Spleen (tissue), 11 donors: ENCODE data around the gene NTNG1. TPM values are rescaled to one million over a fixed set of nuclear protein-coding genes. Genes with fewer than 3 reads are reported as not detected.

Experiments used
- DNase-seq: peaks from one replicate; pipeline ENCODE4 v3.0.0-alpha.2; 2020
- H3K27ac ChIP-seq, 8 donors: fragments of 200-600 bp; sonication (generic) in 7 of 8; 1 replicate in 4 of 8; 2 replicates in 4 of 8; pipeline versions ENCODE4 v1.5.0 to v1.8.0; 2016 to 2021; ENCODE audit warnings: inconsistent platforms in 4 of 8, mild to moderate bottlenecking in 4 of 8, moderate library complexity in 1 of 8
- H3K27me3 ChIP-seq, 7 donors: fragments of 200-600 bp; sonication (generic) in 6 of 7; replicated peaks in 1 of 7; 1 replicate in 4 of 7; 2 replicates in 3 of 7; pipeline versions ENCODE4 v1.5.0 to v1.8.0; 2016 to 2021; ENCODE audit warnings: inconsistent platforms in 3 of 7, mild to moderate bottlenecking in 1 of 7
- H3K36me3 ChIP-seq, 6 donors: fragments of 200-600 bp; sonication (generic) in 5 of 6; 1 replicate in 4 of 6; 2 replicates in 2 of 6; pipeline versions ENCODE4 v1.5.0 to v1.8.0; 2016 to 2021; ENCODE audit warnings: inconsistent platforms in 2 of 6
- H3K4me1 ChIP-seq, 6 donors: fragments of 200-600 bp; sonication (generic) in 5 of 6; 1 replicate in 3 of 6; 2 replicates in 3 of 6; pipeline versions ENCODE4 v1.5.0 to v1.8.0; 2016 to 2021; ENCODE audit warnings: inconsistent platforms in 3 of 6
- H3K4me3 ChIP-seq, 8 donors: fragments of 200-600 bp; sonication (generic) in 7 of 8; 1 replicate in 4 of 8; 2 replicates in 4 of 8; pipeline versions ENCODE4 v1.5.0 to v1.8.0; 2016 to 2021; ENCODE audit warnings: inconsistent platforms in 4 of 8, mild to moderate bottlenecking in 4 of 8, moderate library complexity in 2 of 8
- H3K9me3 ChIP-seq, 8 donors: fragments of 200-600 bp; sonication (generic) in 7 of 8; 1 replicate in 4 of 8; 2 replicates in 4 of 8; pipeline versions ENCODE4 v1.5.0 to v1.8.0; 2016 to 2021; ENCODE audit warnings: inconsistent platforms in 4 of 8
- POLR2A ChIP-seq, 3 donors: fragments of 450-650 bp; IDR thresholded peaks; one replicate each; pipeline ENCODE4 v1.5.1; 2017; ENCODE audit warnings: antibody characterized with exemption in 3 of 3, mild to moderate bottlenecking in 1 of 3
- POLR2AphosphoS5 ChIP-seq, 3 donors: sonication (generic); formaldehyde crosslinking; IDR thresholded peaks; one replicate each; pipeline ENCODE4 v1.5.1; 2017; ENCODE audit warnings: antibody characterized with exemption in 3 of 3
- WGBS, 5 donors: extraction: QIAGEN DNeasy Blood & Tissue Kit in 3 of 5; methylation state at CpG; one replicate each; pipeline versions ENCODE4 v1.1.5 to v1.1.7; 2013 to 2018; 5-methylcytosine and 5-hydroxymethylcytosine counted together
- intact Hi-C: fragments of 100-400 bp; cut with DNase I; formaldehyde crosslinking; loops from one replicate; pipeline ENCODE4 v1.15.0; 2023; ENCODE audit warnings: low total_unique reads
- polyA plus RNA-seq, 3 donors: library from polyadenylated mRNA; stranded (reverse); fragments of 200-250 nt; gene quantifications; one replicate each; pipeline ENCODE4 v1.2.1, GENCODE V29; 2013
- total RNA-seq, 7 donors: library from RNA; depleted of rRNA in 3 of 7; stranded (reverse); fragments of >200 nt in 3 of 7; fragmentation: NEBNext Ultra II Directional in 4 of 7; extraction: Animal tissue kit (Norgen Biotek cat#: 25700) in 4 of 7; gene quantifications; one replicate each; pipeline versions ENCODE4 v1.1.0 to v1.2.1, GENCODE V29; 2016 to 2021
- TF ChIP-seq, protein P1 (sequence below), 11 experiments: fragments of 200-600 bp in 7 of 11; fragments of 450-650 bp in 4 of 11; sonication (generic) in 4 of 11; IDR thresholded peaks in 8 of 11; conservative IDR thresholded peaks in 3 of 11; 1 replicate in 7 of 11; 2 replicates in 4 of 11; pipeline versions ENCODE4 v1.4.0 to v1.8.0; 2016 to 2021; ENCODE audit warnings: antibody characterized with exemption in 11 of 11, inconsistent platforms in 4 of 11, mild to moderate bottlenecking in 1 of 11
- donor health status: healthy with polysubstance abuse.
- donor health status: DM: no; HTN: no; CAD: no; lungs with moderate emphysema.
- donor health status: DM: no; HTN: no; CAD: no.
- donor health status: Bipolar disorder and iron deficiency.
- donor health status: healthy.
- donor health status: DM: no; HTN: no; CAD: no.
- donor health status: DM: yes; HTN: yes; CAD: no.

Gene NTNG1
- total and polyA plus RNA-seq, 10 donors, result 0.11 to 2.0 (median 1.1) TPM

DNA sequence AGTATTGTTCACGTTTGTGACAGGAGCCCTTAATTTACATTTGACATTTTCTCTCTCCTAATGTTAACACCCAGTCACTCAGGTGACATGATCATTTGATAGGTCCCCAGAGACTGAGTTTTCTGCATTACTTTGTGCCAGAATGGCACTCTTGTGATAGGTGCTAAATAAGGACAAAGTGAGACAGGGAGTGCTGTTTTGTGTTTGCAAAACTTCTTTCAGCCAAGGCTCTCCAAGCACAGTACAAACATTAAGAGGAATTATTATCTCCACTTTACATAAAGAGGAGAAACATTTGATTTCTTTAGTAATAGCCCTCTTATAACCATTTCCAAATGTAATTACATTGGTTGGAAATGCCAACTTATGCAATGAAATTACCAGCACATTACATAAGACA is 355.2 kb downstream of the NTNG1 start:
- peaks cover 0 to 6% (median 0%) of the 10 kb centered on the region in 6 donors for H3K4me1 ChIP-seq
- intact Hi-C loops, result no loop called here
- no peak for DNase-seq
- H3K9me3 ChIP-seq, result no peaks in the 10 kb centered on the region
- WGBS, 5 donors, result 32 to 94% (median 68%) methylated on average over 1 of the region's 1 CpG
- no peaks in the 10 kb centered on the region for H3K27me3 ChIP-seq
- TF ChIP-seq POLR2AphosphoS5 (IDR thresholded peaks at IDR 0.05) (no peak), POLR2A (IDR thresholded peaks at IDR 0.05) (no peak)
- TF ChIP-seq, protein P1, sequence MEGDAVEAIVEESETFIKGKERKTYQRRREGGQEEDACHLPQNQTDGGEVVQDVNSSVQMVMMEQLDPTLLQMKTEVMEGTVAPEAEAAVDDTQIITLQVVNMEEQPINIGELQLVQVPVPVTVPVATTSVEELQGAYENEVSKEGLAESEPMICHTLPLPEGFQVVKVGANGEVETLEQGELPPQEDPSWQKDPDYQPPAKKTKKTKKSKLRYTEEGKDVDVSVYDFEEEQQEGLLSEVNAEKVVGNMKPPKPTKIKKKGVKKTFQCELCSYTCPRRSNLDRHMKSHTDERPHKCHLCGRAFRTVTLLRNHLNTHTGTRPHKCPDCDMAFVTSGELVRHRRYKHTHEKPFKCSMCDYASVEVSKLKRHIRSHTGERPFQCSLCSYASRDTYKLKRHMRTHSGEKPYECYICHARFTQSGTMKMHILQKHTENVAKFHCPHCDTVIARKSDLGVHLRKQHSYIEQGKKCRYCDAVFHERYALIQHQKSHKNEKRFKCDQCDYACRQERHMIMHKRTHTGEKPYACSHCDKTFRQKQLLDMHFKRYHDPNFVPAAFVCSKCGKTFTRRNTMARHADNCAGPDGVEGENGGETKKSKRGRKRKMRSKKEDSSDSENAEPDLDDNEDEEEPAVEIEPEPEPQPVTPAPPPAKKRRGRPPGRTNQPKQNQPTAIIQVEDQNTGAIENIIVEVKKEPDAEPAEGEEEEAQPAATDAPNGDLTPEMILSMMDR (IDR thresholded peaks at IDR 0.05 in 8 of 11, conservative IDR thresholded peaks at IDR 0.05 in 3 of 11), result no peak
- H3K4me3 ChIP-seq, result no peak overlapping the region
- H3K27ac ChIP-seq, result no peak overlapping the region
- no peaks in the 10 kb centered on the region for H3K36me3 ChIP-seq

DNA sequence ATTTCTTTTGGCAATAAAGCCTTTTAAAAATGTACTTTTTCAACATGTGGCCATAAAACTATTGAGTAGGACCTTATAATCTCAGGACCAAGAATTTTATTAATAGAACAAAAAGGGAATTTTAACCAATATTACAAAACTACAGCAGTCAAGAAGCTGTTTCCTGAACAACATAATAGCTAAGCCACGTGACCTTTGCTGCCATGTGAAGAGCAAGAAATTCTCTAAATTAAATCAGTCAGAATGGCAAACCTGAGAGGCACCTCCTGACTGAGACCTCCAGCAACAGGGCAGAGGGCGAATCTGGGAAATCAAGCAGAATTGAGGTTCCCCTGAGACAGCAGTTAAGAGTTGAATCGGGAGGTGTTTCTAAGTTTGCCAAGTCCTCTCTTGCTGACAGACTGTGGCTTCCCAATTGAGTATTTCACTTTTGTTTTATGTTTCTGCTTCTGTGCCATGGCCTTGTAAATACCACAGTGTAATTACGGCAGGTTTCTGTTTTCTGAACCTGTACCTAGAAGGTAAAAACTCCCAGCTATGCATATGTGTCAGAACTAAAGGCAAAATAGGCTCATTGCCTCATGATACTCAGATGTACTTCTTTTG is 358.4 kb downstream of the NTNG1 start:
- H3K27ac ChIP-seq, result peak overlapping the region in 1 of 8 donors; percentile 4
- intact Hi-C loops, result no loop called here
- no peaks in the 10 kb centered on the region for H3K27me3 ChIP-seq
- H3K36me3 ChIP-seq, result no peaks in the 10 kb centered on the region
- no peak overlapping the region for H3K4me3 ChIP-seq
- TF ChIP-seq POLR2AphosphoS5 (IDR thresholded peaks at IDR 0.05) (no peak), POLR2A (IDR thresholded peaks at IDR 0.05) (no peak)
- TF ChIP-seq, protein P1 (IDR thresholded peaks at IDR 0.05 in 8 of 11, conservative IDR thresholded peaks at IDR 0.05 in 3 of 11), result no peak
- peaks cover 0 to 6% (median 0%) of the 10 kb centered on the region in 6 donors for H3K4me1 ChIP-seq
- no peaks in the 10 kb centered on the region for H3K9me3 ChIP-seq
- DNase-seq, result no peak
- 34 to 49% (median 37%) methylated on average over 4 of the region's 4 CpGs for WGBS, 5 donors

DNA sequence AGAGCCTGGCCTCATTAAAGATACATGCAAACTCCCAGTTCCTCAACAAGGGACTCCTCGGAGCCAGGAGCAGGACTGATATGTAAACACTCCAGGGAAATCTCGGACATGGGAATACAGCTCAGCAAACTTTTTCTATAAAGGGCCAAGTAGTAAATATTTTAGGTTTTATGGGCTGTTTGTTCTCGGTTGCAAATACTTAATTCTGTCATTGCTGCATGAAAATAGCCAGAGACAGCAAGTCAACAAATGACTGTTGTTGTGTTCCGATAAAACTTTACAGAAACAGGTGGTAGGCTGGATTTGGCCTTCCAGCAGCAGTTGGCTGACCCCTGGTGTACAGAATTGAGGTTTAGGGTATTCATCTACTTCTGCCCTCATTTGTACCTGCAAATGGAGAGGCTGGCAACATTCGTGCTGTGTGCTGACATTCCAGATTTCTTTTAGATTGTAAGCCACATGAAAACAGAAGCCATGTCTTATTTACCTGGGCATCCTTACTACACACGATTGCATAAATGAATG is 360.3 kb downstream of the NTNG1 start:
- Histone ChIP-seq H3K4me3 (no peak overlapping the region), H3K4me1 (peaks cover 0 to 6% (median 0%) of the 10 kb centered on the region in 6 donors), H3K27me3 (no peaks in the 10 kb centered on the region), H3K9me3 (no peaks in the 10 kb centered on the region), H3K36me3 (no peaks in the 10 kb centered on the region), H3K27ac (no peak overlapping the region)
- intact Hi-C loops, result no loop called here
- no peak for TF ChIP-seq POLR2A (IDR thresholded peaks at IDR 0.05)
- no peak for TF ChIP-seq POLR2AphosphoS5 (IDR thresholded peaks at IDR 0.05)
- TF ChIP-seq, protein P1 (IDR thresholded peaks at IDR 0.05 in 8 of 11, conservative IDR thresholded peaks at IDR 0.05 in 3 of 11), result no peak
- WGBS, 5 donors, result 85 to 93% (median 91%) methylated on average over 6 of the region's 6 CpGs
- DNase-seq, result no peak

DNA sequence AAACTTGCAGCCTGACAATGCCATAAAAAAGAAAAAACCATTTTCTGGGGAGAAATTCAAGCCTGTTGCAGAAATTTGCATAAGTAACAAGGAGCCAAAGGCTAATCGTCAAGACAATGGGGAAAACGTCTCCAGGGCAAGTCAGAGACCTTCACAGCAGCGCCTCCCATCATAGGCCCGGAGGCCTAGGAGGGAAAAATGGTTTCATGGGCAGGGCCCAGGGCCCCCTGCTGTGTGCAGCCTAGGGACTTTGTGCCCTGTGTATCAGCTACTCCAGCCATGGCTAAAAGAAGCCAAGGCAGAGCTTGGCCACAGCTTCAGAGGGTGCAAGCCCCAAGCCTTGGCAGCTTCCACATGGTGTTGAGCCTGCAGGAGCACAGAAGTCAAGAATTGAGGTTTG is 369.5 kb downstream of the NTNG1 start:
- no peaks in the 10 kb centered on the region for H3K36me3 ChIP-seq
- no peak for DNase-seq
- H3K27ac ChIP-seq, result no peak overlapping the region
- intact Hi-C loops, result no loop called here
- TF ChIP-seq POLR2A (IDR thresholded peaks at IDR 0.05) (no peak), POLR2AphosphoS5 (IDR thresholded peaks at IDR 0.05) (no peak)
- TF ChIP-seq, protein P1 (IDR thresholded peaks at IDR 0.05 in 8 of 11, conservative IDR thresholded peaks at IDR 0.05 in 3 of 11), result no peak
- H3K9me3 ChIP-seq, result peaks cover 0 to 22% (median 16%) of the 10 kb centered on the region in 8 donors
- no peaks in the 10 kb centered on the region for H3K27me3 ChIP-seq
- H3K4me1 ChIP-seq, result no peaks in the 10 kb centered on the region
- WGBS, 5 donors, result 77 to 97% (median 88%) methylated on average over 4 of the region's 4 CpGs
- no peak overlapping the region for H3K4me3 ChIP-seq
